K562 (cell line): Measurements from ENCODE around the gene MAP2K7. TPM values are rescaled to one million over a fixed set of nuclear protein-coding genes. Genes with fewer than 3 reads are reported as not detected.
A peak's percentile ranks its signal among the peaks of the same experiment; 100 is the strongest.

ENCODE experiments used
- BHLHE40 ChIP-seq: IDR thresholded peaks from 2 replicates; pipeline ENCODE4 v1.6.1; 2011; ENCODE audit warnings: low read length, improper control_type of control experiment
- BRCA1 ChIP-seq, 2 experiments: fragments of 450-650 bp in 1 of 2; sonication (generic) in 1 of 2; formaldehyde crosslinking in 1 of 2; IDR thresholded peaks; 2 replicates each; pipeline versions ENCODE4 v1.5.0 to v1.6.1; 2017 to 2020; ENCODE audit warnings: mild to moderate bottlenecking in 1 of 2, missing genetic modification reagents in 1 of 2
- CBX1 ChIP-seq: sonication (generic); IDR thresholded peaks from 2 replicates; pipeline ENCODE4 v1.6.1; 2016; ENCODE audit warnings: antibody characterized with exemption, low read depth, mild to moderate bottlenecking
- CREB1 ChIP-seq, 2 experiments: sonication (generic) in 1 of 2; formaldehyde crosslinking in 1 of 2; IDR thresholded peaks; 2 replicates each; pipeline versions ENCODE4 v1.6.1 to v1.8.0; 2012 to 2022; ENCODE audit warnings: inconsistent platforms in 1 of 2, mild to moderate bottlenecking in 1 of 2, missing genetic modification reagents in 1 of 2, moderate library complexity in 1 of 2
- ELF4 ChIP-seq: fragments of 450-650 bp; formaldehyde crosslinking; IDR thresholded peaks from 2 replicates; pipeline ENCODE4 v1.4.0; 2022; ENCODE audit warnings: missing genetic modification characterization
- EP300 ChIP-seq: IDR thresholded peaks from 2 replicates; pipeline ENCODE4 v1.6.1; 2012; ENCODE audit warnings: low read length, improper control_type of control experiment
- GATAD2A ChIP-seq: fragments of 450-650 bp; IDR thresholded peaks from 2 replicates; pipeline ENCODE4 v1.6.1; 2017
- HDAC3 ChIP-seq: fragments of 450-650 bp; IDR thresholded peaks from 2 replicates; pipeline ENCODE4 v1.6.1; 2018; ENCODE audit warnings: borderline replicate concordance, mild to moderate bottlenecking, moderate library complexity; ENCODE audit not compliant: partially characterized antibody
- HEY1 ChIP-seq: fragments of 250-450 bp; sonication (Bioruptor Pico); IDR thresholded peaks from 2 replicates; pipeline ENCODE4 v1.5.0; 2020; ENCODE audit warnings: mild to moderate bottlenecking, moderate library complexity, borderline replicate concordance
- MBD2 ChIP-seq: sonication (generic); IDR thresholded peaks from 2 replicates; pipeline ENCODE4 v1.6.1; 2016; ENCODE audit warnings: low read depth, borderline replicate concordance
- MYC ChIP-seq, 2 experiments: fragments of 250-450 bp in 1 of 2; sonication (Bioruptor Pico) in 1 of 2; IDR thresholded peaks; 2 replicates each; pipeline versions ENCODE4 v1.5.1 to v1.6.1; 2012 to 2021; ENCODE audit warnings: low read depth in 2 of 2, borderline replicate concordance in 1 of 2, improper control_type of control experiment in 1 of 2, low read length in 1 of 2, mild to moderate bottlenecking in 1 of 2, moderate library complexity in 1 of 2
- NCOA2 ChIP-seq, 2 experiments: fragments of 450-650 bp; IDR thresholded peaks; 2 replicates each; pipeline ENCODE4 v1.6.1; 2018; ENCODE audit warnings: mild to moderate bottlenecking in 2 of 2, moderate library complexity in 1 of 2; ENCODE audit not compliant: partially characterized antibody in 2 of 2
- NFIC ChIP-seq: fragments of 450-650 bp; IDR thresholded peaks from 2 replicates; pipeline ENCODE4 v1.6.1; 2017; ENCODE audit warnings: mild to moderate bottlenecking, inconsistent platforms
- RBFOX2 ChIP-seq: fragments of 200-400 bp; formaldehyde crosslinking; IDR thresholded peaks from 2 replicates; pipeline ENCODE4 v1.6.1; 2017; ENCODE audit warnings: low read depth, mild to moderate bottlenecking, low read length, moderate library complexity
- RFX1 ChIP-seq: fragments of 450-650 bp; IDR thresholded peaks from 2 replicates; pipeline ENCODE4 v1.6.1; 2016; ENCODE audit warnings: mild to moderate bottlenecking, moderate library complexity
- SREBF2 ChIP-seq: sonication (generic); formaldehyde crosslinking; IDR thresholded peaks from 2 replicates; pipeline ENCODE4 v1.4.0; 2020; ENCODE audit warnings: mild to moderate bottlenecking, missing genetic modification reagents
- TAL1 ChIP-seq: fragments of 450-650 bp; IDR thresholded peaks from 2 replicates; pipeline ENCODE4 v1.6.1; 2016; ENCODE audit warnings: mild to moderate bottlenecking
- ZNF133 ChIP-seq: fragments of 250-450 bp; sonication (Bioruptor Pico); IDR thresholded peaks from 2 replicates; pipeline ENCODE4 v1.4.0; 2020; ENCODE audit warnings: mild to moderate bottlenecking
- ZNF146 ChIP-seq: IDR thresholded peaks from one replicate; pipeline ENCODE4 v1.6.1; 2018; ENCODE audit warnings: missing compliant biosample characterization; ENCODE audit not compliant: unreplicated experiment
- ZNF436 ChIP-seq: fragments of 250-450, 450-650 bp; sonication (Bioruptor Pico); formaldehyde crosslinking; IDR thresholded peaks from 2 replicates; pipeline ENCODE4 v1.7.0; 2020; ENCODE audit warnings: mild to moderate bottlenecking
- ZNF445 ChIP-seq: fragments of 250-450 bp; sonication (Bioruptor Pico); IDR thresholded peaks from 2 replicates; pipeline ENCODE4 v1.4.0; 2020; ENCODE audit warnings: low read depth, mild to moderate bottlenecking, moderate library complexity
- ZNF644 ChIP-seq: fragments of 200-800 bp; sonication (Bioruptor generic); IDR thresholded peaks from 2 replicates; pipeline ENCODE4 v1.6.1; 2016; ENCODE audit warnings: low read depth, missing genetic modification characterization, missing compliant biosample characterization
- ZNF707 ChIP-seq: fragments of 250-450 bp; sonication (Bioruptor Pico); conservative IDR thresholded peaks from 2 replicates; pipeline ENCODE4 v1.8.0; 2022; ENCODE audit warnings: inconsistent platforms, mild to moderate bottlenecking, moderate library complexity
- ZSCAN32 ChIP-seq: fragments of 450-650 bp; formaldehyde crosslinking; IDR thresholded peaks from 2 replicates; pipeline ENCODE4 v1.4.0; 2020; ENCODE audit warnings: mild to moderate bottlenecking, moderate library complexity
- ZZZ3 ChIP-seq: fragments of 450-650 bp; IDR thresholded peaks from 2 replicates; pipeline ENCODE4 v1.6.1; 2016; ENCODE audit warnings: antibody characterized with exemption, mild to moderate bottlenecking, moderate library complexity
- polyA plus RNA-seq, 8 experiments: library from polyadenylated mRNA; depleted of rRNA in 4 of 8; stranded (reverse) in 5 of 8; unstranded in 3 of 8; fragments of >200 nt; fragmentation: Nextera tagmentation in 2 of 8; fragmentation: Illumina TruSeq in 1 of 8; extraction: Ambion mirVana in 2 of 8; extraction: Trizol in 1 of 8; gene quantifications; 2 replicates each; pipeline versions ENCODE4 v1.2.1 to v1.2.3, GENCODE V29; 2011 to 2014; ENCODE audit warnings: inconsistent platforms in 1 of 8, missing spikeins in 1 of 8
- total RNA-seq, 7 experiments: library from RNA; depleted of rRNA in 6 of 7; stranded (reverse); fragments of >200 nt in 6 of 7; fragmentation: Illumina TruSeq in 2 of 7; extraction: Trizol in 2 of 7; gene quantifications; 2 replicates each; pipeline versions ENCODE4 v1.2.1 to v1.2.3, GENCODE V29; 2011 to 2021; ENCODE audit warnings: low replicate concordance in 1 of 7
- TF ChIP-seq, protein P1 (sequence below), 2 experiments: fragments of 450-650 bp in 1 of 2; sonication (generic) in 1 of 2; formaldehyde crosslinking in 1 of 2; IDR thresholded peaks in 1 of 2; conservative IDR thresholded peaks in 1 of 2; 2 replicates each; pipeline versions ENCODE4 v1.6.1 to v1.8.1; 2016 to 2023; ENCODE audit warnings: mild to moderate bottlenecking in 2 of 2, moderate library complexity in 2 of 2, inconsistent platforms in 1 of 2, missing genetic modification reagents in 1 of 2
- TF ChIP-seq, protein P2 (sequence below): sonication (generic); formaldehyde crosslinking; IDR thresholded peaks from 2 replicates; pipeline ENCODE4 v1.8.0; 2022; ENCODE audit warnings: mild to moderate bottlenecking, missing genetic modification reagents

MAP2K7 gene
- total and polyA plus RNA-seq, 9 of the 15 experiments (the other 6 are each of a cell fraction or from before 2014, with no cell fraction given) = 0.51 to 45.8 (median 14.1) TPM

DNA sequence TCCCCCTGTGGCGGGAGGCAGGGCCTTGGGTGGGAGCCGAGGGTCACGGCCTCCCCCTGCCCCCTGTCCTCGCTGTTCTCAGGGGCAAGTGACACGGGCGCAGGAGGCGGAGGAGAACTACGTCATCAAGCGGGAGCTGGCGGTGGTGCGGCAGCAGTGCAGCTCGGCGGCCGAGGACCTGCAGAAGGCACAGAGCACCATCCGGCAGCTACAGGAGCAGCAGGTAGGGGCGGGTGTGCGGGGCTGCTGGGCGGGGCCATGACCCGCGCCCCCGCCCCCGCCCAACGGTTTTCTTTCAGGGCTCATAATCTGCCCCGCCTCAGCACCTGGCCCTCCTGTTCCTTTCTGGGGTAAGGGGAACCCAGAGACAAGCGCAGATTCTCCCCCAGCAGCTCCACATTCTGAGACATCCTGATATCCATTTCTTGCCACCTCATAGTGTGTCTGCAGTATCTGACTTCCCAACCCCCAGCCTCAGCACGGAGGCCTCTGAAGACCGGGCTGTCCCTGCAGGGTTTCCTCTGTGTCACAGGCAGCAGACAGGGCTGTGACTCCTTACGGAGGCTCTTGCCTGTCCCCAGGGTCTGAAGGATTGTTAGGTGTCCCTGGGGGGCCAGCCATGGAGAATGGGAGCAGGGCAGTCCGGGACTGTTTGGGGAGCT, 45.4 kb upstream of the MAP2K7 start (continued):
- TF ChIP-seq RFX1 (no peak), RBFOX2 (peak; percentile 53), HEY1 (no peak), ELF4 (no peak), EP300 (peak; percentile 29; the same call in 1 of the 2 replicates), NFIC (no peak), BRCA1 (IDR thresholded peaks at IDR 0.05) (no peak), BRCA1 (CRISPR knock-in tag; IDR thresholded peaks at IDR 0.05) (no peak), MBD2 (no peak), MYC (IDR thresholded peaks at IDR 0.05; ENCODE audit: low read depth, low read length) (0 out of 2 replicates have a peak, but pooled peaks have one; percentile 10), MYC (CRISPR knock-in tag; IDR thresholded peaks at IDR 0.05; ENCODE audit: borderline replicate concordance, low read depth) (no peak), ZNF445 (CRISPR knock-in tag) (no peak), ZNF436 (CRISPR knock-in tag) (no peak), CBX1 (no peak), TAL1 (peak; percentile 17; the same call in 1 of the 2 replicates), HDAC3 (no peak), ZNF644 (no peak), ZZZ3 (no peak), BHLHE40 (0 out of 2 replicates have a peak, but pooled peaks have one; percentile 27), ZNF146 (CRISPR knock-in tag) (no peak), NCOA2 (IDR thresholded peaks at IDR 0.05; ENCODE audit: partially characterized antibody in 2 of 2) (no peak), ZSCAN32 (CRISPR knock-in tag) (no peak), GATAD2A (no peak), ZNF133 (CRISPR knock-in tag) (no peak), ZNF707 (CRISPR knock-in tag) (no peak), CREB1 (IDR thresholded peaks at IDR 0.05) (peak; percentile 74; the same call in 1 of the 2 replicates), CREB1 (CRISPR knock-in tag; IDR thresholded peaks at IDR 0.05) (peak; percentile 72), SREBF2 (CRISPR knock-in tag) (no peak)
- TF ChIP-seq, protein P1, sequence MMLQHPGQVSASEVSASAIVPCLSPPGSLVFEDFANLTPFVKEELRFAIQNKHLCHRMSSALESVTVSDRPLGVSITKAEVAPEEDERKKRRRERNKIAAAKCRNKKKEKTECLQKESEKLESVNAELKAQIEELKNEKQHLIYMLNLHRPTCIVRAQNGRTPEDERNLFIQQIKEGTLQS (IDR thresholded peaks at IDR 0.05) = peak; percentile 71
- TF ChIP-seq, protein P1 (CRISPR knock-in tag; conservative IDR thresholded peaks at IDR 0.05) = no peak
- TF ChIP-seq, protein P2, sequence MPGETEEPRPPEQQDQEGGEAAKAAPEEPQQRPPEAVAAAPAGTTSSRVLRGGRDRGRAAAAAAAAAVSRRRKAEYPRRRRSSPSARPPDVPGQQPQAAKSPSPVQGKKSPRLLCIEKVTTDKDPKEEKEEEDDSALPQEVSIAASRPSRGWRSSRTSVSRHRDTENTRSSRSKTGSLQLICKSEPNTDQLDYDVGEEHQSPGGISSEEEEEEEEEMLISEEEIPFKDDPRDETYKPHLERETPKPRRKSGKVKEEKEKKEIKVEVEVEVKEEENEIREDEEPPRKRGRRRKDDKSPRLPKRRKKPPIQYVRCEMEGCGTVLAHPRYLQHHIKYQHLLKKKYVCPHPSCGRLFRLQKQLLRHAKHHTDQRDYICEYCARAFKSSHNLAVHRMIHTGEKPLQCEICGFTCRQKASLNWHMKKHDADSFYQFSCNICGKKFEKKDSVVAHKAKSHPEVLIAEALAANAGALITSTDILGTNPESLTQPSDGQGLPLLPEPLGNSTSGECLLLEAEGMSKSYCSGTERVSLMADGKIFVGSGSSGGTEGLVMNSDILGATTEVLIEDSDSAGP (CRISPR knock-in tag) = no peak
